Measurements from ENCODE around the gene SLC25A29.

The SLC25A29 gene

GRCh38 chr14:100279133-100279532 is 27.1 kb downstream of the SLC25A29 start:
- no peak for DNase-seq

- DNase-seq = no peak
Observed at GRCh38 chr14:100278702-100279101, 27.5 kb downstream of the SLC25A29 start.

DNA sequence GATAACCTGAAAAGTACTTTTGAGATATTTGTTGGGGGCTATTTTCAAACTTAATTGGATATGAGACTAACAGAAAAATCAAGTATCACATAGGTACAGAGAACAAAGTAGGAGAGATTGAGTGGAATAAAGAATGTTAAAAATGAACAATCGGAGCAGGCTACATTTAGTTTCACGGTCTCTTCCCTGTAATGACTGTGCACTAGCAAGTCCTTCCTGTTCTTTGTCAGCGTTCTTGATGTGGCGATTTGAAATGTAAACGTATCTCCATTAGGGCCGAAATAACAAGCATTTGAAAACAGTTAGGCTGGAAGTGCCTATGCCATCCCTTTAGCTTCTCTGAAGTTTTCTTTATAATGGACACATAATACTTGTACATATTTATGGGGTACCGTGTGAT is 31.0 kb downstream of the SLC25A29 start:
- DNase-seq = no peak

- DNase-seq = no peak
Observed at GRCh38 chr14:100274250-100274649, 32.0 kb downstream of the SLC25A29 start.

DNA sequence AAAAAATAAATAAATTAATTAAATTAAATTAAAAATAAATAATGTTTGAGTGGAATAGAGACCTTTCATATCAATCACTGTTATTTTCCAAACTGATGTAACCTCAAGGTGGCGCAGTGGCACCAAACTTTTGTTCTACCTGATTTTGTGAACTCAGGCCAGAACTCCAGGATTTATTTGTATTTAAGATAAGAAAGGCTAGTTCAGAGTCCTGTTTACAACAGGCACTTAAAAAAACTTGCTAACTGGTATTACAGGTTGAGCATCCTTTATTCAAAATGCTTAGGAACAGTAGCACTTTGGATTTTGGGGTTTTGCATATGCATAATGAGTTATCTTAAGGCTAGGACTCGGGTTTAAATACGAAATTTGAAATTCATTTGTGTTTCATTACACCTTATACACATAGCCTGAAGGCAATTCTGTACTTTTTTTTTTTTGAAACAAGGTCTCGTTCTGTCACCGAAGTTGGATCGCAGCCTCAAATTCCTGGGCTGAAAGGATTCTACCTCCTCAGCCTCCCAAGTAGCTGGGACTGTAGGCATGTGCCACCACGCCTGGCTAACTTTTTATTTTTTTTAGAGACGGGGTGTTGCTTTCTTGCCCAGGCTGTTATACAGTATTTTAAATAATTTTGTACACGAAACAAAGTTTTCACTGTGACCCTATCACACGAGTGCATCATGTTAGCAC is 34.9 kb downstream of the SLC25A29 start:
- no peak for DNase-seq

GRCh38 chr14:100268591-100269207 is 37.5 kb downstream of the SLC25A29 start:
- DNase-seq = no peak

DNA sequence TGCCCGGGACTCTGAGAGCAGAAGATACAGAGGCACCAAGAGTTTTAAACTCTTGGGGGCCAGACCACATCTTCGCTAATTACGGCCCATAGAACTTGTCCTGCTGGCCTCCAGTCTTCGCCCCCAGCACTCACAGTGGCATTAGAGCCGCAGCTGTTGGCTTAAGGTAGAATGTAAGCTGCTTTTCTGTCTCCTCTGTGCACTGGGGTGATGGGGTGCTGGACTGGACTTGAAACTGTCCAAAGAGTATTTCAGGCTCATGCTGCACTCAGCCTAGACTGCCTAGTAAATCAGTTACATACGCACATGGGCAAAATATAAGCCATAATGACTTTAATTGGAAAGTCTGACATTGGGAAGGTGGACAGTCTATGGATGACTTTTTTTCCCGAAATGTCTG is 38.3 kb downstream of the SLC25A29 start:
- no peak for DNase-seq

GRCh38 chr14:100263141-100263540 is 43.1 kb downstream of the SLC25A29 start:
- no peak for DNase-seq

- DNase-seq = no peak
Observed at GRCh38 chr14:100262545-100262944, 43.7 kb downstream of the SLC25A29 start.

- DNase-seq = peak; percentile 61
Observed at GRCh38 chr14:100261621-100262020, 44.6 kb downstream of the SLC25A29 start.

- DNase-seq = no peak
Observed at GRCh38 chr14:100256339-100256895, 49.8 kb downstream of the SLC25A29 start.

DNA sequence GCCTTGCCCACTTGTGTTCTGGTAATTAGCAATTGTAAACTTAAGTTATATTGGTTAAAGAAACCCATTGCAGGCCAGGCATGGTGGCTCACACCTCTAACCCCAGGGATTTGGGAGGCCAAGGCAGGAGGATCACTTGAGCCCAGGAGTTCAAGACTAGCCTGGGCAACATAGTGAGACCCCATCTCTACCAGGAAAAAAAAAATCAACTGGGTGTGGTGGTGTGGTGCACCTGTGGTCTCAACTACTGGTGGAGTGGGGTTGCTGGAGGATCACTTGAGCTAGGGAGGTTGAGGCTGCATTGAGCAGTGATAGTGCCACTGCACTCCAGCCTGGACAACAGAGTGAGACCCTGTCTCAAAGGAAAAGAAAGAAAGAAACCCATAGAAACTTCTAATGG is 53.6 kb downstream of the SLC25A29 start:
- no peak for DNase-seq

DNA sequence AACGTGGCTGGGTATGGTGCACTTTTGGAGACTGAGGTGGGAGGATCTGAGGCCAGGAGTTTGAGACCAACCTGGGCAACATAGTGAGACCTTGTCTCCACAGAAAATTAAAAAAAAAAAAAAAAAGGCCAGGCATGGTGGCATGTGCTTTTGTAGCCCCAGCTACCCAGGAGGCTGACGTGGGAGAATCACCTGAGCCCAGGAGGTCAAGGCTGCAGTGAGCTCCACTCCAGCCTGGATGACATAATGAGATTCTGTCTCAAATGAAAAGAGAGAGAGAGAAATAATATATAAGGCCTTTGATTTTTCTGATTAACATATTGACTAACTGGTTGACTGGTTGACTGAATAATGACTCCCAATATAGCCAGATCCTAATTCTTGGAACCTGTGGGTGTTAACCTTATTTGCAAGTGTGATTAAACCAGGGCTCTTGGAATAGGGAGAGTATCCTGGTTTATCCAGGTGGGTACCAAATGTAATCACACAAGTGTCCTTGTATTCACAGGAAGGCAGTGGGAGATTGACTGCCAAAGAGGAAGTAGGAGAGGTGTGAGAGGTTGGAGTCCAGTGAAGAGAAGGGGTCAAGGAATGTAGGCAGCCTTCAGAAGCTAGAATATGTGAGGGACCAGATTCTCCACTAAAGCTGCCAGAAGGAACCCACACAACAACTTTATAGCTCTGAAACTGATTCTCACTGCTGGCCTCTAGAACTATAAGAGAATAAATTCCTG is 55.3 kb downstream of the SLC25A29 start:
- no peak for DNase-seq

DNA sequence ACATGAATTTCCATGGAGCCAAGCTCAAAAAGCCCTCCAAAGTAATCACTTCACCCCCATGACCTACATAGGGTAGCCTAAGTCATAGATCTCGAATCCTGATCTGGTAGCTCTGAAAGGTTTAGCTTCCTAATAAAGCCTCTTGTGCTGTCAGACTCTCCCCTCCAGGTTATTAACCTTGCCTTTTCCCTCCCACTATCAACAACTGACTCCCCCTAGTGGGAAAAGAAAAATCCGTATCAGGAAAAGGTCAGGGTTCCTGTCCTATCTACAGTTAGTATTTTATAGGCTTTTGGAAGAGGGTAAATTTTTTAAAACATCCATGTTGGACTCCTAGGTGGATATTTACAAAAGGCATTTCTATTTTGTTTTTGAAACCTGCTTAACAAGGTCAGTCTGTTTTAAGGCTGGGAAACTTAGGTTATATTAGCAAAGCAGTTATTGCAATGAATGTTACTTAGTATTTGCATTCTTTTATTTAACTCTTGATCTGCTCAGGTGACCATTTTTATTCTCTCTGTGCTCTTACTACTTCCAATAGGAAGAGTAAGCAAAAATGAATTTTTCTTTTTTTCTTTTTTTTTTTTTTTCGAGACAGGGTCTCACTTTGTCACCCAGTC is 59.3 kb downstream of the SLC25A29 start:
- DNase-seq = no peak

DNA sequence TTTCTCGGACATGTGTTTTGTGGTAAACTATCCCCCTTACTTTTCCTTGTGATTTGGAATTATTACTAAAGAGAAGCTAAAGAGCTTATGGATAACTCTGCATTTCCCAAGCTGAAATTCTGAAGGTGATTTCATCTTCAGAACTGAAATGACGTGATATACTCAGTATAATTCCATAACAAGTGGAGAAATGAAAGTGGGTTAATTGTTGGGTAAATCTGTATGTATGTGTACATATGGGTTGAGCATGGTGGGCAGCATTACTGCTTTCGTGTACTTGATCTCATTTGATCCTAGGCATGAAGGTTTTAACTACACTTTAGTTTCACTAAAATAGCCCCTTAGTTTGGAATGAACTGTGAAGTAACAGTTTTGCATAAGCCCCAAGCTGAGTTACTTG is 63.2 kb downstream of the SLC25A29 start:
- DNase-seq = no peak

- DNase-seq = no peak
Observed at GRCh38 chr14:100241279-100241678, 65.0 kb downstream of the SLC25A29 start.
